ENCODE data around the gene PRKX. TPM values are rescaled to one million over a fixed set of nuclear protein-coding genes. Genes with fewer than 3 reads are reported as not detected.
"Not testable (repeated sequence)": the region's sequence is repeated elsewhere in the genome, so short reads cannot be mapped to it uniquely, and the experiment has no call there.

PRKX gene
- total RNA-seq, 1 donor from 2014 or later: 23.1 TPM

- not testable (repeated sequence) for DNase-seq (ENCODE audit: low spot score)
Measured at GRCh38 chrX:3663576-3664250, 49.7 kb downstream of the PRKX start.

GRCh38 chrX:3659761-3660160 is 53.7 kb downstream of the PRKX start:
- no peak for DNase-seq (ENCODE audit: low spot score)

DNA sequence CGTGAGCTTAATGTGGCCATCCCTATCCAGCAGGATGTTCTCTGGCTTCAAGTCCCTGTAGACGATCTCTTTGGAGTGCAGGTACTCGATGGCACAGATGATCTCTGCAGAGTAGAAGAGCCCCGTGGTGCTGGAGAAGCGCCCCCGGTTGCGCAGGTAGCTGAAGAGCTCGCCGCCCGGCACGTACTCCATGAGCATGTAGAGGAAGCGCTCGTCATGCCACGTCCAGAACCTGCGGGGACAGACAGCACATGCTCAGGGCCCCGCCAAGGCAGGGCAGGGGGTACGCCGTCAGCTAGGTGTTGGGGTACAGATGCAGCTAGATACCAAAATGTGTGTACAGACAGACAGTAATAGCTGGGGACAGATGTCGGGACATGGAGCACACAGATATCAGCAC is 58.3 kb downstream of the PRKX start:
- DNase-seq (ENCODE audit: low spot score): no peak

GRCh38 chrX:3653111-3653510 is 60.3 kb downstream of the PRKX start:
- no peak for DNase-seq (ENCODE audit: low spot score)

DNA sequence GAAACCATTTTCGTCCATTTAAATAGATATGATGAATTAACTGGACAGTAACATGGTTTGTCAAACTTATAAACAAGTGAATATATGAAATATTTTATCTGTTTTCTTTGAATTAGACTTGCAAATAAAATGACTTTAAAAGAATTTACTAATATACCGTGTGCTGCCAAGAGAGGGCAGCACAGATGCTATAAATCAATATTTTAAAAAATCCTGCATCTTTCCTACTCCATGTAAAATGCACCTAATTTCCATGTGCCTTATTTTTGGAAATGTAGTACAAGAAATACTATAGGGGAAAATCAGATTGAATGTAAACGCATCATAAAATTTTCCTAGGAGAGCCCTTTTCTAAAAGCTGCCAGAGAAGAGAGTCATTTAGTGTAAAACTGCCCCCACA is 62.2 kb downstream of the PRKX start:
- no peak for DNase-seq (ENCODE audit: low spot score)

DNA sequence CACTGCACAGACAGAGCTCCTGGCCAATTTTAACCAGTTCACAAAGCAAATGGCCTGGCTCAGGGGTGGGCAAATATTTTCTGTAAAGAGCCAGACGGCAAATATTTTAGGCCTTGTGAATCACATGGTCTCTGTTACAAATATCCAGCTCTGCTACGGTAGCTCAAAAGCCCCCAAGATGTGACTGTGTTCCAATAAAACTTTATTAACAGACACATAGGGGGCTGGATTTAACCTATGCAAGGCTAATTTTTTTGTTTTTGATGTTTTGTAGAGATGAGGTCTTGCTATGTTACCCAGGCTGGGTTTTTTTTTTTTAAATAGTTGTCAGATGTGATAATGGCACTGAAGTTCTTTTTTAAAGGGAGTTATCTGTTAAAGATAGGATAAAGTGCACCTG is 65.4 kb downstream of the PRKX start:
- no peak for DNase-seq (ENCODE audit: low spot score)

- DNase-seq (ENCODE audit: low spot score): not testable (repeated sequence)
Measured at GRCh38 chrX:3639858-3640631, 73.4 kb downstream of the PRKX start.

GRCh38 chrX:3639236-3639635 is 74.2 kb downstream of the PRKX start:
- DNase-seq (ENCODE audit: low spot score): no peak

DNA sequence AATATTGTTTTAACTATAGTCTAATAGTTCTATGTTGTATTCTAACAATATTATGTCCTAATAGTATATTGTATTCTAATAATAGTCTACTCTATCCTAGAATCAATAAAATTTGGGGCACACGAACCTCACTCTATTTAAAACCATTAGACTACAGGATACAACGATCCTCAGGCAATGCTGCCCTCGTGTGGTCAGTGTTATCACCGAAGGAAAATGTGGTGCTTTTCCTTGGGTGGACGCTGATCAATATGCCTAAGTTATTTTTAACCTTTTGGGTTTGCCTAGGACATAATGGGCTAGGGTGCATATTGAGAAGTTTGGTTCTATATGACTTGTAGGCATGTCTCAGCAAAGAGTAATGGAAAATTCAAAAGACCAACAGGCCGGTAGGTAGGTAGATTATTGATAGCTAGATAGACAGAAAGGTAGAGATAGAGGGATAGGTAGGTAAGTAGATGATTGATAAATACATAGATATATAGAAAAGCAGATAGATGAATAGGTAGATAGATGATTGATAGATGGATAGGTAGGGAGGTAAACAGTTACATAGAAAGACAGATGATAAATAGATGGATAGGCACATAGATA is 75.1 kb downstream of the PRKX start:
- no peak for DNase-seq (ENCODE audit: low spot score)

- DNase-seq (ENCODE audit: low spot score): no peak
Measured at GRCh38 chrX:3636803-3637202, 76.6 kb downstream of the PRKX start.

- DNase-seq (ENCODE audit: low spot score): no peak
Measured at GRCh38 chrX:3631196-3631595, 82.3 kb downstream of the PRKX start.

- no peak for DNase-seq (ENCODE audit: low spot score)
Measured at GRCh38 chrX:3627594-3627993, 85.9 kb downstream of the PRKX start.

GRCh38 chrX:3621414-3621813 is 92.0 kb downstream of the PRKX start:
- no peak for DNase-seq (ENCODE audit: low spot score)

DNA sequence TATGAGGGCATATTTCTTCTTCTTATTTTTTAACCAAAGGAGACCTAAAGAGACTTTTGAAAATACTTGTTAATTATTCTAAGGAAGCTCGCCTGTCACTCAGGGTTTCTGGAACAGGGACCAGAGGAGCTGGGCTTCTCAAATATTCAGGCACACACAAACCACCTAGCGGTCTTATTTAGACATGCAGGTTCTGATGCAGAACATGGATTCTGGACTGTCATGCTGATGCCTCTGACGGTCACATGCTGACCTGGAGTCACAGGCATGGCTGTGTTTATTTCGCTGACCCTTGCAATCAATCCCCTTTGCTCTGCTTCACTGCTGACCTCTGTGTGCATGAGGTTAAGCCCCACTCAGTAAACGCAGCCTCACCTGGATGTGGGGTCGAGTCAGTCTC is 101.7 kb downstream of the PRKX start:
- DNase-seq (ENCODE audit: low spot score): not testable (repeated sequence)

DNA sequence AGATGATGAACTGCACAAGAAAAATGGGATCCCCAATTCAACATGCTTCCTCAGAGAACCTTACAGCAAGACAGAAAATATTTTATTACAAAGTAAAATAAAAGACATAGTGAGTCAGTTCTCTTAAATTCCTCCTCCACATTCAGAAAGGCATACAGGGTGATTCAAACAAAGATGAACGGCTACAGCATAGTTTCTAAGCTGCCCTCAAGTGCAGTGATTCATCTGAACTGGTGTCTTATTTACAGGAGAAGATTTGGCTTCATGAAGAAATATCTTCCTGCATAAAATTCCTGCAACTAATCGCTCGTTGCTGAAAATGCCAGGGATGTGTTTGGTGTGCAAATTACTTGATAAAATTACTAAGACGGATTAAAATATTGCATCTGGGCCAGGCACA is 103.6 kb downstream of the PRKX start:
- no peak for DNase-seq (ENCODE audit: low spot score)

DNA sequence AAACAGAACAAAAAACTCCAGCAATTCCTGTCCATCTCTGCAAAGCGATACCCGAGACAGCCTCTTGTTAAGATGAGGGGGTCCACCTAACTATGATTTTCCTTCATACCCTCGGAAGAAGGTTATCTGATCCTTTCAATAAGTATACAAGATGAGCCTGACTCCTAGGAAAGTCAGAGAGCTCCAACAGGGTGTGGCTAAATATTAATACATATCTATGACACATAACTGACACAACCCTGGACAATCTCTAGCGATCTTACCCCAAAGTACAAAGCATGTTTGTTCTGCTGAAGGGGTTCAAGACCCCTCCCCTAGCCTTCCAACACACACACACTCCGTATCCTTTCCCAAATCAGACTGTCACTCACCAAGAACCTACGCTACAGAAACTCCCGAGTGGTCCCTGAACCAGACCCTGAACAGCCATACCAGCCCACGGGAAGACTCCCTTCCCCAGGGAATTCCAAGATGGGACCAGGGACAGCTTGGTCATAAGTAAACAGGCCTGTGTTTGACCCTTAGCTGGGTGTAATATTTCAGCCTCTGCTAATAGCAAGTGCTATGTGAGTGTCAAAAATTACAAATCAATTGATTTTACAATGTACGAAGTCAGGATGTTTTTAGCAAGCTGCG is 110.3 kb downstream of the PRKX start:
- DNase-seq (ENCODE audit: low spot score): no peak

- DNase-seq (ENCODE audit: low spot score): no peak
Measured at GRCh38 chrX:3599802-3600430, 113.5 kb downstream of the PRKX start.

- DNase-seq (ENCODE audit: low spot score): no peak
Measured at GRCh38 chrX:3598709-3599108, 114.7 kb downstream of the PRKX start.

DNA sequence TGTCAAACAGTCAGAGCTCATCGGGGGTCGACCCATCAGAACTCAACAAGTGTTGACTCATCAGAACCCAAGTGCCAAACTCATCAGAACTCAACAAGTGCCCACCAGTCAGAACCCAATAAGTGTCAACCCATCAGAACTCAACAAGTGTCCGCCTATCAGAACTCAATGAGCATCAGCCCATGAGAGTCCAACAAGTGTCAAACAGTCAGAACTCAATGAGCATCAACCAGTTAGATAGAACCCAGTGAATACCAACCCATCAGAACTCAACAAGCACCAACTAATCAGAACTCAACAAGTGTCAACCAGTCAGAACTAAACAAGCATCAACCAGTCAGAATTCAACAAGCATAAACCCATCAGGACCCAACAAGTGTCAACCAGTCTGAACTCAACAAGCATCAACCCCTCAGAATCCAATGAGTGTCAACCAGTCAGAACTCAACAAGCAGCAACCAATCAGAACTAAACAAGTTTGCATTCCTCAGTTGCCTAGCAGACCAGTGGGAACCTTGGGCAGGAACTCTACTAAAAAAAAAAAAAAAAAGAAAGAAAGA is 115.3 kb downstream of the PRKX start:
- no peak for DNase-seq (ENCODE audit: low spot score)

DNA sequence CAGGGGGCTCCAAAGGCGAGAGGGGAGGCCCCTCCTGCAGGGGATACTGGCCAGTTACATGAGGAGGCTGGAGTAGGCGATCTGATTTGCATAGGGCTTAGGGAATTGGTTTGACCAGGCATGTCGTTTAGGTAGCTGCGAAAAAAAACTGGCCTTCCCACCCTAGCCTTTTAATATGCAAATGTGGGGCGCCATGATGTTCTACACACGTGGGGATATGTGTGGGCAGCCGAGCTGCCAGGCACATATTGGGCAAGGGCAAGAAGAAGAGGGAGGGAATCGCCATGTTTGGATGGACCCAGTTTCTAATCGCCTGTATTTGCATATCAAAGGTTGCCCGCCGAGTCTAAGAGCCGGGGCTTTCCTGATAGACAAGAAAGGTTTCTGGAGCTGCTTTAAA is 121.3 kb downstream of the PRKX start:
- no peak for DNase-seq (ENCODE audit: low spot score)

GRCh38 chrX:3589474-3589873 is 124.0 kb downstream of the PRKX start:
- no peak for DNase-seq (ENCODE audit: low spot score)
